K562 (cell line): ENCODE data around the gene LIN28B. TPM values are rescaled to one million over a fixed set of nuclear protein-coding genes. Genes with fewer than 3 reads are reported as not detected.
A peak's percentile ranks its signal among the peaks of the same experiment; 100 is the strongest.

Source experiments
- CEBPZ ChIP-seq: fragments of 150-350 bp; IDR thresholded peaks from 2 replicates; pipeline ENCODE4 v1.6.1; 2014; ENCODE audit warnings: low read depth, mild to moderate bottlenecking, low read length, borderline replicate concordance
- CUX1 ChIP-seq: fragments of 200-800 bp; sonication (Bioruptor generic); IDR thresholded peaks from 2 replicates; pipeline ENCODE4 v1.6.1; 2016; ENCODE audit warnings: missing genetic modification characterization, missing compliant biosample characterization
- DPF2 ChIP-seq: fragments of 450-650 bp; IDR thresholded peaks from 2 replicates; pipeline ENCODE4 v1.6.1; 2016
- ETV6 ChIP-seq, 3 experiments: fragments of 150-350 bp in 1 of 3; sonication (generic) in 1 of 3; formaldehyde crosslinking in 1 of 3; IDR thresholded peaks; 2 replicates each; pipeline versions ENCODE4 v1.6.1 to v1.8.0; 2014 to 2022; ENCODE audit warnings: borderline replicate concordance in 2 of 3, low read depth in 2 of 3, antibody characterized with exemption in 1 of 3, low read length in 1 of 3, mild to moderate bottlenecking in 1 of 3, missing genetic modification reagents in 1 of 3
- HDAC2 ChIP-seq: fragments of 450-650 bp; IDR thresholded peaks from 2 replicates; pipeline ENCODE4 v1.6.1; 2016; ENCODE audit warnings: mild to moderate bottlenecking
- HDAC6 ChIP-seq: IDR thresholded peaks from 2 replicates; pipeline ENCODE4 v1.6.1; 2012; ENCODE audit warnings: low read depth, mild to moderate bottlenecking, control low read depth, inconsistent platforms, low read length, moderate library complexity
- NFATC3 ChIP-seq: fragments of 450-650 bp; IDR thresholded peaks from 2 replicates; pipeline ENCODE4 v1.6.1; 2017; ENCODE audit warnings: mild to moderate bottlenecking
- POLR3G ChIP-seq: IDR thresholded peaks from 2 replicates; pipeline ENCODE4 v1.6.1; 2011; ENCODE audit not compliant: insufficient read length, insufficient replicate concordance; ENCODE audit errors: extremely low read depth
- TBL1XR1 ChIP-seq, 2 experiments: IDR thresholded peaks; 2 replicates each; pipeline ENCODE4 v1.6.1; 2012; ENCODE audit warnings: improper control_type of control experiment in 2 of 2, low read length in 2 of 2, mild to moderate bottlenecking in 1 of 2
- TCF7 ChIP-seq: sonication (generic); IDR thresholded peaks from 2 replicates; pipeline ENCODE4 v1.6.1; 2016; ENCODE audit warnings: antibody characterized with exemption, borderline replicate concordance
- U2AF1 ChIP-seq: fragments of 200-400 bp; formaldehyde crosslinking; optimal IDR thresholded peaks from 2 replicates; pipeline ENCODE3; 2017; ENCODE audit warnings: mild to moderate bottlenecking, low read depth, low read length, moderate library complexity
- ZNF239 ChIP-seq: fragments of 250-450 bp; sonication (Bioruptor Pico); IDR thresholded peaks from 2 replicates; pipeline ENCODE4 v1.4.0; 2020; ENCODE audit warnings: mild to moderate bottlenecking
- ZNF395 ChIP-seq: fragments of 200-800 bp; sonication (Bioruptor generic); IDR thresholded peaks from 2 replicates; pipeline ENCODE4 v1.6.1; 2017; ENCODE audit warnings: missing genetic modification characterization, missing compliant biosample characterization
- ZNF639 ChIP-seq, 2 experiments: fragments of 200-800 bp in 1 of 2; sonication (Bioruptor generic) in 1 of 2; sonication (generic) in 1 of 2; formaldehyde crosslinking in 1 of 2; IDR thresholded peaks in 1 of 2; conservative IDR thresholded peaks in 1 of 2; 2 replicates each; pipeline versions ENCODE4 v1.5.0 to v1.6.1; 2016 to 2020; ENCODE audit warnings: missing compliant biosample characterization in 1 of 2, missing genetic modification characterization in 1 of 2, missing genetic modification reagents in 1 of 2
- ZNF780A ChIP-seq: fragments of 250-450 bp; sonication (Bioruptor Pico); IDR thresholded peaks from 2 replicates; pipeline ENCODE4 v1.5.0; 2021; ENCODE audit warnings: mild to moderate bottlenecking
- polyA plus RNA-seq, 8 experiments: library from polyadenylated mRNA; depleted of rRNA in 4 of 8; stranded (reverse) in 5 of 8; unstranded in 3 of 8; fragments of >200 nt; fragmentation: Nextera tagmentation in 2 of 8; fragmentation: Illumina TruSeq in 1 of 8; extraction: Ambion mirVana in 2 of 8; extraction: Trizol in 1 of 8; gene quantifications; 2 replicates each; pipeline versions ENCODE4 v1.2.1 to v1.2.3, GENCODE V29; 2011 to 2014; ENCODE audit warnings: inconsistent platforms in 1 of 8, missing spikeins in 1 of 8
- total RNA-seq, 7 experiments: library from RNA; depleted of rRNA in 6 of 7; stranded (reverse); fragments of >200 nt in 6 of 7; fragmentation: Illumina TruSeq in 2 of 7; extraction: Trizol in 2 of 7; gene quantifications; 2 replicates each; pipeline versions ENCODE4 v1.2.1 to v1.2.3, GENCODE V29; 2011 to 2021; ENCODE audit warnings: low replicate concordance in 1 of 7

Gene LIN28B
- total and polyA plus RNA-seq, 9 of the 15 experiments (the other 6 are each of a cell fraction or from before 2014, with no cell fraction given) = 20.9 to 77.3 (median 42.1) TPM

- TF ChIP-seq CEBPZ (no peak), ZNF395 (peak; percentile 65; the same call in 1 of the 2 replicates), NFATC3 (peak; percentile 85; the same call in 1 of the 2 replicates), U2AF1 (no peak), HDAC2 (peak; percentile 63), POLR3G (no peak), CUX1 (CRISPR knock-in tag) (0 out of 2 replicates have a peak, but pooled peaks have one; percentile 16), ZNF780A (no peak), ETV6 (IDR thresholded peaks at IDR 0.05; ENCODE audit: borderline replicate concordance in 1 of 2, low read depth in 2 of 2, low read length in 1 of 2) (no peak), ETV6 (CRISPR knock-in tag; IDR thresholded peaks at IDR 0.05; ENCODE audit: borderline replicate concordance) (no peak), TBL1XR1 (IDR thresholded peaks at IDR 0.05; ENCODE audit: low read length in 2 of 2) (peak in 1 of 2 experiments; percentile 46; a peak in 1 of 4 replicates), ZNF239 (CRISPR knock-in tag) (no peak), DPF2 (peak; percentile 87), ZNF639 (CRISPR knock-in tag; conservative IDR thresholded peaks at IDR 0.05 in 1 of 2, IDR thresholded peaks at IDR 0.05 in 1 of 2) (no peak), TCF7 (no peak), HDAC6 (no peak)
These were observed 2.6 kb upstream of the LIN28B start (continued) for GRCh38 chr6:104954190-104954797.
